ENCODE results near the gene AKAP13.
A peak's percentile ranks its signal among the peaks of the same experiment; 100 is the strongest.

The AKAP13 gene

DNA sequence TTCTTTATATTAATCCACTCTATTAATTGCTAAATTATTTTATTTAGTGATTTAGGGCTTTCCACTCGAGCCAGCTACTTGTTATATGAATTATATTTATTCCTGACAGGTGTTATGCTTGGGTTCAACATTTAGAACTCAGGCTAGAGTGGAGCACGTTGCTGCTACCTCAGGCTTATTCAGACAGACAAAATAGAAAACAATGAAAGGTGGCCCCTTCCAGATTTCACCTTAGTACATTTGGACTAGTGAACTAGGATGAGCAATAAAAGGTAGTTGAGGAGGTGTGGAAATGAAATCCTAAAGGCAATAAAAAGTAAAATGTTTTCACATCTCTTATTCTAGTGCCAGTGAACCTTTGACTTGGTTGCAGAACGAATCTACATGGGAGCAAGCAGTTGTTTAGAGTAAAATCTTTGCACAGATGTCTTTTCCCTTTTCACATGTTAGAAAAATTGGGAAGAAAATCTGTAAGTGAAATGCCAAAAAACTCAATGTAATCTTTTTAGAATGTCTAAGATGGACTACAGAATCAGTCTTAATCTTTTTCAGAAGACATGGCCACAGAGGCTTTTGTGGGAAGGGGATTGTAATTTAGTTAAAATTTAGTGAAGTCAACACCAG is 63.8 kb downstream of the AKAP13 start:
- FAIRE-seq: no peak
- TF ChIP-seq, protein P1, sequence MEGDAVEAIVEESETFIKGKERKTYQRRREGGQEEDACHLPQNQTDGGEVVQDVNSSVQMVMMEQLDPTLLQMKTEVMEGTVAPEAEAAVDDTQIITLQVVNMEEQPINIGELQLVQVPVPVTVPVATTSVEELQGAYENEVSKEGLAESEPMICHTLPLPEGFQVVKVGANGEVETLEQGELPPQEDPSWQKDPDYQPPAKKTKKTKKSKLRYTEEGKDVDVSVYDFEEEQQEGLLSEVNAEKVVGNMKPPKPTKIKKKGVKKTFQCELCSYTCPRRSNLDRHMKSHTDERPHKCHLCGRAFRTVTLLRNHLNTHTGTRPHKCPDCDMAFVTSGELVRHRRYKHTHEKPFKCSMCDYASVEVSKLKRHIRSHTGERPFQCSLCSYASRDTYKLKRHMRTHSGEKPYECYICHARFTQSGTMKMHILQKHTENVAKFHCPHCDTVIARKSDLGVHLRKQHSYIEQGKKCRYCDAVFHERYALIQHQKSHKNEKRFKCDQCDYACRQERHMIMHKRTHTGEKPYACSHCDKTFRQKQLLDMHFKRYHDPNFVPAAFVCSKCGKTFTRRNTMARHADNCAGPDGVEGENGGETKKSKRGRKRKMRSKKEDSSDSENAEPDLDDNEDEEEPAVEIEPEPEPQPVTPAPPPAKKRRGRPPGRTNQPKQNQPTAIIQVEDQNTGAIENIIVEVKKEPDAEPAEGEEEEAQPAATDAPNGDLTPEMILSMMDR (IDR thresholded peaks at IDR 0.05; ENCODE audit: insufficient read depth, missing control alignments): no peak
- DNase-seq (ENCODE audit: insufficient read length, low spot score): no peak

DNA sequence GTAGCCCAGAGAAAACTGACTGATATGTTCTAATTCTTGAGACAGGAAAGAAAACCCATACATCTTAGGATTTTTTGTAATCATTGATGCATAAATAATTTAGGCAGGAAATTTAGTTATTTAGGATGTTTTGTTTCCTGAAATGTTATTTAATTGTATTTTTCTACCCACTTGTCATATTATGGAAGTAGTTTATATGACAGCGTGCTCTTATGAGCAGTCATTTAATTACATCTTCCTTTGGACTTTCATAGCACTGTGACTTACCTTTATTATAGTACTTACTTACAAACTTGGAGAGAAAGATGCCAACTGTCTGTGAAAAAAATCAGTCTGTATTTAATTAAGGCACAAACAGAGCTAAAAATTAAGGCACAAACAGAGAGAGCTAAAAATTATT is 65.0 kb downstream of the AKAP13 start:
- TF ChIP-seq, protein P1 (IDR thresholded peaks at IDR 0.05; ENCODE audit: insufficient read depth, missing control alignments): no peak
- FAIRE-seq (no peak), DNase-seq (ENCODE audit: insufficient read length, low spot score) (no peak)

DNA sequence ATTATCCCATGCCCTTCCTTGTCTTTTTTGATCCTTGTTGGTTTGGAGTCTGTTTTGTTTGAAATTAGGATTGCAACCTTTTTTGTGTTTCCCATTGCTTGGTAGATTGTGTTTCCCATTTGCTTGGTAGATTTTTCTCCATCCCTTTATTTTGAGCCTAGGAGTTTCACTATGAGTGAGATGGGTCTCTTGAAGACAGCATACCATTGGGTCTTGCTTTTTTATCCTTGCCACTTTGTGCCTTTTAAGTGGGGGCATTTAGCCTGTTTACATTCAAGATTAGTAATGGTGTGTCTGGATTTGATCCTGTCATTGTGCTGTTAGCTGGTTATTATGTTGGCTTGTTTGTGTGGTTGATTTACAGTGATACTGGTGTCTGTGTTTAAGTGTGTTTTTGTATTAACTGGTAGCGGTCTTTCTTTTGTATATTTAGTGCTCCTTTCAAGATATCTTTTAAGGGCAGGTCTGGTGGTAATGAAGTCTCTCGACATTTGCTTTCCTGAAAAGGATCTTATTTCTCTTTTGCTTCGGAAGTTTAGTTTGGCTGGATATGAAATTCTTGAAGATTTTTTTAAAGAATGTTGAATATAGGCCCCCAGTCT is 70.8 kb downstream of the AKAP13 start:
- TF ChIP-seq, protein P1 (IDR thresholded peaks at IDR 0.05; ENCODE audit: insufficient read depth, missing control alignments): no peak
- no peak for FAIRE-seq
- DNase-seq (ENCODE audit: insufficient read length, low spot score): no peak

DNA sequence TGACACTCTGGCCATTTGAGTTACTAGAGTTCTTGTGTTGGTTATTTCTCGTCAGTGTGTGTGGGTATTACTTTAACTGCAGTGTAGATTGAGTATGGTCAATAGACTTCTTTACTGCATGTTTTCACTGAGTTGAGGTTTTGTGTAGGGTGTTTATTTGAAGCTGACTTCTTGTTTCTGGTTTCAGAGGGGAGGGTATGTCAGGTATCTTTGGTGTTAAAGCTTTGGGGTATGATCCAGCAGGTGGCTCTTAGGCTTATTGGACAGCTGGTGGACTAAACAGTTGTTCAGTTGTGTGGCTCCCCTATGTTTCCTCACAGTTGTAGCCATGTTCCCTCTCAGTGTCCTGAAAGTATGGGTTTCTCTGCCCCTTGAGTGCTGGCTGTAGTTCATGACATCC is 72.0 kb downstream of the AKAP13 start:
- TF ChIP-seq, protein P1 (IDR thresholded peaks at IDR 0.05; ENCODE audit: insufficient read depth, missing control alignments): no peak
- FAIRE-seq: peak; percentile 21
- DNase-seq (ENCODE audit: insufficient read length, low spot score): no peak

DNA sequence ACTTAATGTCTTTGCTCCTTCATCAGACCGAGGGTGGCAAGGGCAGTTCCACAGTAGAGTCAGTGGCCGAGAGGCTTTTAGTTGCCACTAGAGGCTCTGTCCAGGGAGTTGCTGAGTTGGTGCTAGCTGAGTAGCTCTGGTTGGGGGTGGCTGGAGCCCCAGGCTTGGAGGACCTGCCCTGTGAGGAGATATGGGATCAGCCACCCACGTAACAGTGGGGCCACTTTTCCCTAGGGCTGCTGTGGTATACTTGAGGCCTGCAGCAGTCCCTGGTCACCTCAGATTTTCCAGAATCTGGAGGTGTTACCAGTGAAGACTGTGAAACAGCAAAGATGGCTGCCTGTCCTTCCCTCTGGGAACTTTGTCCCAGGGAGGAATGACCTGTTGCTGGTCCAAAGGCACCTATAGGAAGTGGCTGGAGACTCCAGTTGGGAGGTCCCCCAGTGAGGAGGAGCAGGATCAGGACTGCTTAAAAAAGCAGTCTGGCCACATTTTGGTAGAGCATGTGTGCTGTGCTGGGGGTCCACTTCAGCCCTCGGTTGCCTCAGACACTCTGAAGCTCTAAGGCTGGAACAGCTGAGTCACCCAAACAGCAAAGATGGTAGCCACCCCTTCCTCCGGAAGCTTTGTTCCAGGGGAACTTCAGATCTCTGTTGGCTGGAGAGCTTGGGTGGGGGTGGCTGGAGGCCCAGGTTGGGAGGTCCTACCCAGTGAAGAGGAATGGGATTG is 72.9 kb downstream of the AKAP13 start:
- TF ChIP-seq, protein P1 (IDR thresholded peaks at IDR 0.05; ENCODE audit: insufficient read depth, missing control alignments): no peak
- DNase-seq (ENCODE audit: insufficient read length, low spot score) (no peak), FAIRE-seq (no peak)

DNA sequence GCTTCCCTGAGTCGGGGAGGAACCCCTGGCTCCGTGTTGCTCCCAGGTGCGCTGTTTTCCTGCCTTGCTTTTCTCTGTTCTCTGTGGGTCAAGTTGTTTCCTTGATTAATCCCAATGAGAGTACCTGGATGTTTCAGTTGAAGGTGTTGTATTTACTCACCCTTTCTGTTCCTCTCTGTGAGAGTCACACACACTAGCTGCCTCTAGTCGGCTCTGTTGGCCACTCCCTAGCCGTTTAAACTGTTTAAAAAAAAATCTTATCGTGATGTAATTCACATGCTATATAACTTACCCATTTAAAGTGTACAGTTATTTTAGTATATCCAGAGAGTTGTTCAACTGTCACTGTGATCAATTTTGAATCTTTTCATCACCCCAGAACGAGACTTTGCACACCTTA is 74.0 kb downstream of the AKAP13 start:
- DNase-seq (ENCODE audit: insufficient read length, low spot score) (no peak), FAIRE-seq (peak; percentile 69)
- TF ChIP-seq, protein P1 (IDR thresholded peaks at IDR 0.05; ENCODE audit: insufficient read depth, missing control alignments): peak; percentile 31

DNA sequence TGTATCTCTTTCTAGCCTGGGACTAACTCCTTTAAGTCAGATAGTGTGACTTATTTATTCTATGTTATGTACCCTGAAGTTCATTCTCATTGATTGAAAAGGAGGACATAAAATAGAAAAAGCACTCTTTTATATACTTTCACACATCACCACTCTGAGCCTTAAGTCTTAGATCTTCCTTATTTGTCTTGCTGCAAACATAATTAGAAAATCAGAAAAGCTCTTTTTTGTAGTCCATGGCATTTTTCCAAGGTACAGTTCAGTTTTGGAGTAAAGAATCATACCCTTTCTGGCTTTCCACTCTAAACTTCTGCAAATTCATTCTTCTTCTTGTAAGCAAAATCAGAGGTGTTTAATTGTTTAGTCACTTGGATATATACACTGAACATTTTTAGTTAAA is 75.5 kb downstream of the AKAP13 start:
- no peak for FAIRE-seq

More for the DNA sequence above, 75.5 kb downstream of the AKAP13 start:
- no peak for DNase-seq (ENCODE audit: insufficient read length, low spot score)
- TF ChIP-seq, protein P1 (IDR thresholded peaks at IDR 0.05; ENCODE audit: insufficient read depth, missing control alignments): no peak

Data from D721Med (cell line).